ENCODE results near the gene RNF130. TPM values are rescaled to one million over a fixed set of nuclear protein-coding genes. Genes with fewer than 3 reads are reported as not detected.

RNF130 gene
- total and polyA plus RNA-seq, 9 donors: 54.7 to 120 (median 67.1) TPM

DNA sequence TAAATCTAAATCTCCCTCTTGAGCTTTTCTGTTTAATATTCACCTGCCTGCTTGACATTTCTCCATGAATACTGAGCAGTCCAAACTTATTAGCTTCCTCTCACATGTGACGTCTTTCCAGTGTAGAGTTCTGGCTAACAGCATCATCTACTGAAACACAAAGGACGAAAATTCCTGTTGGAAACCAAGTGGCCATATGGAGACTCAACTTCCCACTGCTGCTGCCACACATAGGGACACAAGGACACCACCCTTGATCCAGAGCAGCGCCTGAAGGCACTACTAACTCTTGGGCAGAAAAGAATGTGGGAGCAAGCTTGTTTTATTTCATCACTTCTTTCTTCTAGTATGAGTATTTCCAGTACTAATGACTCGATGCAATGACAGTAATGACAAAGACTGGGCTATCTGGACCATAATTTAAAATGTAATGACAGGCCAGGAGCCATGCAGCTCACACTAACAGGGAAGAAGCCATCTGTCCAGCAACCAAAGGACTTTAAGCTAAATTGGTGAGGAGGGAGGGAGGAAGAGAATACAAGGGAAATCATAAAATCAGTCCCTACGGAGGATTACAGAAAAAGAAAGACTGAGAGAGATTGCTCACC lies 19.2 kb downstream of the RNF130 start:
- Histone ChIP-seq H3K27me3 (no peaks in the 10 kb centered on the region), H3K4me1 (ENCODE audit: insufficient read depth) (peaks cover 5% of the 10 kb centered on the region), H3K36me3 (no peaks in the 10 kb centered on the region), H3K4me3 (no peak overlapping the region), H3K9me3 (no peaks in the 10 kb centered on the region), H3K27ac (no peak overlapping the region)
- WGBS, 3 donors: 88 to 91% (median 90%) methylated on average over 5 of the region's 5 CpGs
- TF ChIP-seq POLR2A (IDR thresholded peaks at IDR 0.05) (no peak), CTCF (IDR thresholded peaks at IDR 0.05) (no peak), EP300 (IDR thresholded peaks at IDR 0.05) (no peak)
- no peak for DNase-seq
- intact Hi-C loops (cut with DNase I): no loop called here

DNA sequence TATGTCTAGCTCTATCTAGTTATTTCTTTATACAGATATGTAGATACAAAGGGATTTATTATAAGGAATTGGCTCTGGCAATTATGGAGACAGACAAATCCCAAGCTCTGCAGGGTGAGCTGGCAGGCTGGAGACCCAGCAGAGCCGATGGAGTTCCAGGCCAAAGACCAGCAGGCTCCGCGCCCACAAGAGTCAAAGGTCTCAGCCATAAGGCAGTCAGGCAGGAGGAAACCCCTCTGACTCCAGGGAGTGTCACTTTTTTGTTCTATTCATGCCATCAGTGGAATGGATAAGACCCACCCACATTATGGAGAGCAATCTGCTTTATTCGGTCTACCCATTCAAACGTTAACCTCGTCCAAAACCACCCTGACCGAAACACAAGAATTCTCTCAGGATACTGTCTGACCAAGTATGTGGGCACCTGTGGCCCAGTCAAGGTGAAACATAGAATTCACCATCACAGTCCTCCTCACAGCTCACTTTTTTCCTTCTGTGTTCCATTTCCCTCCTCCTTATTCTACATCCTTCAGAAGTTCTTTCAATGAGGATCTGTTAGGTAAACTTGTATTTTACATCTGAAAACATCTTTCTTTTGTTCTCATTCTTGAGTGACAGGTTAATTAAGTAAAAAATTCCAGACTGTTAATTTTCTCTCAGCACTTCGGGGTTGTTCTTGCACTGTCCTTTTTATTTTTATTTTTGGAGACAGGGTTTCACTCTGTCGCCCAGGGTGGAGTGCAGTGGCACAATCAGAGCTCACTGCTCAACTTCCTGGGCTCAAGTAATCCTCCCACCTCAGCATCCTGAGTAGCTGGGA lies 21.2 kb downstream of the RNF130 start:
- Histone ChIP-seq H3K4me3 (no peak overlapping the region), H3K27me3 (no peaks in the 10 kb centered on the region), H3K4me1 (ENCODE audit: insufficient read depth) (peaks cover 5% of the 10 kb centered on the region), H3K36me3 (no peaks in the 10 kb centered on the region), H3K27ac (no peak overlapping the region), H3K9me3 (no peaks in the 10 kb centered on the region)
- DNase-seq: no peak
- intact Hi-C loops (cut with DNase I): no loop called here
- TF ChIP-seq EP300 (IDR thresholded peaks at IDR 0.05) (no peak), POLR2A (IDR thresholded peaks at IDR 0.05) (no peak), CTCF (IDR thresholded peaks at IDR 0.05) (no peak)
- WGBS, 3 donors: 86 to 89% (median 87%) methylated on average over 9 of the region's 9 CpGs

DNA sequence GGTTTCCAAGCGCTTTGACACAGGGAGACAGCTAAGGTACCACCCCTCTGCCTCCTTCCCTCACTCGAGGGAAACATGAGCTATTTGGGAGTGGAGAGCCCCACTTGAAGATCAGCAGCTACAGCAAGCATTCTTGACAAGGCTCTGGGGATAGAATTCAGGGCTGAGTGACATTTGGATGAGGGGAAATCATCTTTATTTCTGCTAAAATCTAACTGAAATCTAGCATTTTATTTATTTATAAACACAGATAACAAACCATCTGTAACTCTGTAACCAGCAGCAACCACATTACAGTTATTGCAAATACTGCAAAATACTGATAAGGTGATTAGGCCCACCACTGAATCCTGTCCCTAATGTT lies 22.4 kb downstream of the RNF130 start:
- intact Hi-C loops (cut with DNase I): no loop called here
- no peak for DNase-seq
- TF ChIP-seq CTCF (IDR thresholded peaks at IDR 0.05): no peak
- no peak for TF ChIP-seq POLR2A (IDR thresholded peaks at IDR 0.05)
- no peak for TF ChIP-seq EP300 (IDR thresholded peaks at IDR 0.05)
- H3K4me1 ChIP-seq (ENCODE audit: insufficient read depth): peaks cover 5% of the 10 kb centered on the region
- no peaks in the 10 kb centered on the region for H3K36me3 ChIP-seq
- WGBS, 3 donors: 36 to 50% (median 37%) methylated on average over 2 of the region's 2 CpGs
- H3K27me3 ChIP-seq: no peaks in the 10 kb centered on the region
- no peak overlapping the region for H3K4me3 ChIP-seq
- no peak overlapping the region for H3K27ac ChIP-seq
- H3K9me3 ChIP-seq: no peaks in the 10 kb centered on the region

- TF ChIP-seq CTCF (IDR thresholded peaks at IDR 0.05): no peak
- intact Hi-C loops (cut with DNase I): no loop called here
- 45 to 65% (median 53%) methylated on average over 8 of the region's 8 CpGs for WGBS, 3 donors
- Histone ChIP-seq H3K9me3 (no peaks in the 10 kb centered on the region), H3K4me3 (no peak overlapping the region), H3K36me3 (no peaks in the 10 kb centered on the region), H3K27ac (no peak overlapping the region), H3K4me1 (ENCODE audit: insufficient read depth) (peaks cover 7% of the 10 kb centered on the region), H3K27me3 (no peaks in the 10 kb centered on the region)
- peak; percentile 21 to 73 (median 46) for DNase-seq
Observed at GRCh38 chr5:180047667-180048066, 23.9 kb downstream of the RNF130 start.
